ENCODE results near the gene SEMA5B. TPM values are rescaled to one million over a fixed set of nuclear protein-coding genes. Genes with fewer than 3 reads are reported as not detected.

The SEMA5B gene
- total and polyA plus RNA-seq, 2 experiments from 2014 or later, result 8.0 to 26.8 TPM

DNA sequence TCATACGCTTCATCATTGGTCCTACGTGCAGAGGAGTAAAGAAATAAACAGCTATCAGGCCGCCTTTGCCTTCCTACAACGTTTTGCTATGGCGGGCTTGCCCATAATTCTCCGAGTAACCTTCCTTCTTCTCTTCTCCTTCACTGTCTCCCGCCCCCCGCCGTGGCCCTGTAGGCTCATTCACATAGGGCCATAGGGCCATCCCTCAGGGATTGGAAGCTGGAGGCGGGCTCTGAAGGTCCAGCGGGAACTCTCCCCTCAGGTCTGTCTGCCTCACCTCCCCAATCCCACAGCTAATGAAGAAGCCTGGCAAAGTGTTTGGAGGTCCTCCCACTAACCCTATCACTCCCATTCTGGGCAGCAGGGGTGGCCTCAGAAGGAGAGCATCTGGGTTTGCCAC is 43.6 kb downstream of the SEMA5B start:
- H3K36me3 Mint-ChIP-seq (ENCODE audit: low read depth), result no peaks in the 10 kb centered on the region; the same call in 2 of the 3 replicates
- H3K9me2 ChIP-seq (ENCODE audit: insufficient read depth), result no peaks in the 10 kb centered on the region
- DNase-seq (ENCODE audit: low spot score) (peak; percentile 68), ATAC-seq (peak; percentile 41)
- peak overlapping the region; percentile 0; the same call in 1 of the 2 replicates for H3K27ac ChIP-seq (ENCODE audit: low read depth)
- H3K4me3 Mint-ChIP-seq, result no peak overlapping the region; the same call in 2 of the 3 replicates
- no peaks in the 10 kb centered on the region for H3K9me3 Mint-ChIP-seq
- H3K27me3 Mint-ChIP-seq (ENCODE audit: insufficient read depth, low read depth, poor library complexity), result peaks cover 20% of the 10 kb centered on the region
- H3K36me3 ChIP-seq (ENCODE audit: insufficient read depth), result no peaks in the 10 kb centered on the region
- H3K4me2 ChIP-seq, result peak overlapping the region; percentile 63; the same call in 1 of the 2 replicates
- peaks cover 75% of the 10 kb centered on the region for H3K4me1 ChIP-seq (ENCODE audit: insufficient read depth)
- no peaks in the 10 kb centered on the region for H3K79me2 ChIP-seq (replicated peaks; ENCODE audit: insufficient read depth)
- peak overlapping the region; percentile 58; the same call in 1 of the 2 replicates for H3K27ac Mint-ChIP-seq
- H2AFZ ChIP-seq, result no peak overlapping the region
- peaks cover 79% of the 10 kb centered on the region for H3K4me1 Mint-ChIP-seq
- no peaks in the 10 kb centered on the region for H4K20me1 ChIP-seq (replicated peaks; ENCODE audit: insufficient read depth)
- no peak overlapping the region for H3K4me3 ChIP-seq
- no peak for TF ChIP-seq CREB1 (CRISPR knock-in tag; IDR thresholded peaks at IDR 0.05; ENCODE audit: low read depth)
- TF ChIP-seq, protein P1, sequence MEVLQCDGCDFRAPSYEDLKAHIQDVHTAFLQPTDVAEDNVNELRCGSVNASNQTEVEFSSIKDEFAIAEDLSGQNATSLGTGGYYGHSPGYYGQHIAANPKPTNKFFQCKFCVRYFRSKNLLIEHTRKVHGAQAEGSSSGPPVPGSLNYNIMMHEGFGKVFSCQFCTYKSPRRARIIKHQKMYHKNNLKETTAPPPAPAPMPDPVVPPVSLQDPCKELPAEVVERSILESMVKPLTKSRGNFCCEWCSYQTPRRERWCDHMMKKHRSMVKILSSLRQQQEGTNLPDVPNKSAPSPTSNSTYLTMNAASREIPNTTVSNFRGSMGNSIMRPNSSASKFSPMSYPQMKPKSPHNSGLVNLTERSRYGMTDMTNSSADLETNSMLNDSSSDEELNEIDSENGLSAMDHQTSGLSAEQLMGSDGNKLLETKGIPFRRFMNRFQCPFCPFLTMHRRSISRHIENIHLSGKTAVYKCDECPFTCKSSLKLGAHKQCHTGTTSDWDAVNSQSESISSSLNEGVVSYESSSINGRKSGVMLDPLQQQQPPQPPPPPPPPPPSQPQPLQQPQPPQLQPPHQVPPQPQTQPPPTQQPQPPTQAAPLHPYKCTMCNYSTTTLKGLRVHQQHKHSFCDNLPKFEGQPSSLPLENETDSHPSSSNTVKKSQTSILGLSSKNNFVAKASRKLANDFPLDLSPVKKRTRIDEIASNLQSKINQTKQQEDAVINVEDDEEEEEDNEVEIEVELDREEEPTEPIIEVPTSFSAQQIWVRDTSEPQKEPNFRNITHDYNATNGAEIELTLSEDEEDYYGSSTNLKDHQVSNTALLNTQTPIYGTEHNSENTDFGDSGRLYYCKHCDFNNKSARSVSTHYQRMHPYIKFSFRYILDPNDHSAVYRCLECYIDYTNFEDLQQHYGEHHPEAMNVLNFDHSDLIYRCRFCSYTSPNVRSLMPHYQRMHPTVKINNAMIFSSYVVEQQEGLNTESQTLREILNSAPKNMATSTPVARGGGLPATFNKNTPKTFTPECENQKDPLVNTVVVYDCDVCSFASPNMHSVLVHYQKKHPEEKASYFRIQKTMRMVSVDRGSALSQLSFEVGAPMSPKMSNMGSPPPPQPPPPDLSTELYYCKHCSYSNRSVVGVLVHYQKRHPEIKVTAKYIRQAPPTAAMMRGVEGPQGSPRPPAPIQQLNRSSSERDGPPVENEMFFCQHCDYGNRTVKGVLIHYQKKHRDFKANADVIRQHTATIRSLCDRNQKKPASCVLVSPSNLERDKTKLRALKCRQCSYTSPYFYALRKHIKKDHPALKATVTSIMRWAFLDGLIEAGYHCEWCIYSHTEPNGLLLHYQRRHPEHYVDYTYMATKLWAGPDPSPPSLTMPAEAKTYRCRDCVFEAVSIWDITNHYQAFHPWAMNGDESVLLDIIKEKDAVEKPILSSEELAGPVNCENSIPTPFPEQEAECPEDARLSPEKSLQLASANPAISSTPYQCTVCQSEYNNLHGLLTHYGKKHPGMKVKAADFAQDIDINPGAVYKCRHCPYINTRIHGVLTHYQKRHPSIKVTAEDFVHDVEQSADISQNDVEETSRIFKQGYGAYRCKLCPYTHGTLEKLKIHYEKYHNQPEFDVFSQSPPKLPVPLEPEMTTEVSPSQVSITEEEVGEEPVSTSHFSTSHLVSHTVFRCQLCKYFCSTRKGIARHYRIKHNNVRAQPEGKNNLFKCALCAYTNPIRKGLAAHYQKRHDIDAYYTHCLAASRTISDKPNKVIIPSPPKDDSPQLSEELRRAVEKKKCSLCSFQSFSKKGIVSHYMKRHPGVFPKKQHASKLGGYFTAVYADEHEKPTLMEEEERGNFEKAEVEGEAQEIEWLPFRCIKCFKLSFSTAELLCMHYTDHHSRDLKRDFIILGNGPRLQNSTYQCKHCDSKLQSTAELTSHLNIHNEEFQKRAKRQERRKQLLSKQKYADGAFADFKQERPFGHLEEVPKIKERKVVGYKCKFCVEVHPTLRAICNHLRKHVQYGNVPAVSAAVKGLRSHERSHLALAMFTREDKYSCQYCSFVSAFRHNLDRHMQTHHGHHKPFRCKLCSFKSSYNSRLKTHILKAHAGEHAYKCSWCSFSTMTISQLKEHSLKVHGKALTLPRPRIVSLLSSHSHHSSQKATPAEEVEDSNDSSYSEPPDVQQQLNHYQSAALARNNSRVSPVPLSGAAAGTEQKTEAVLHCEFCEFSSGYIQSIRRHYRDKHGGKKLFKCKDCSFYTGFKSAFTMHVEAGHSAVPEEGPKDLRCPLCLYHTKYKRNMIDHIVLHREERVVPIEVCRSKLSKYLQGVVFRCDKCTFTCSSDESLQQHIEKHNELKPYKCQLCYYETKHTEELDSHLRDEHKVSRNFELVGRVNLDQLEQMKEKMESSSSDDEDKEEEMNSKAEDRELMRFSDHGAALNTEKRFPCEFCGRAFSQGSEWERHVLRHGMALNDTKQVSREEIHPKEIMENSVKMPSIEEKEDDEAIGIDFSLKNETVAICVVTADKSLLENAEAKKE (CRISPR knock-in tag; IDR thresholded peaks at IDR 0.05), result no peak
- TF ChIP-seq, protein P2, sequence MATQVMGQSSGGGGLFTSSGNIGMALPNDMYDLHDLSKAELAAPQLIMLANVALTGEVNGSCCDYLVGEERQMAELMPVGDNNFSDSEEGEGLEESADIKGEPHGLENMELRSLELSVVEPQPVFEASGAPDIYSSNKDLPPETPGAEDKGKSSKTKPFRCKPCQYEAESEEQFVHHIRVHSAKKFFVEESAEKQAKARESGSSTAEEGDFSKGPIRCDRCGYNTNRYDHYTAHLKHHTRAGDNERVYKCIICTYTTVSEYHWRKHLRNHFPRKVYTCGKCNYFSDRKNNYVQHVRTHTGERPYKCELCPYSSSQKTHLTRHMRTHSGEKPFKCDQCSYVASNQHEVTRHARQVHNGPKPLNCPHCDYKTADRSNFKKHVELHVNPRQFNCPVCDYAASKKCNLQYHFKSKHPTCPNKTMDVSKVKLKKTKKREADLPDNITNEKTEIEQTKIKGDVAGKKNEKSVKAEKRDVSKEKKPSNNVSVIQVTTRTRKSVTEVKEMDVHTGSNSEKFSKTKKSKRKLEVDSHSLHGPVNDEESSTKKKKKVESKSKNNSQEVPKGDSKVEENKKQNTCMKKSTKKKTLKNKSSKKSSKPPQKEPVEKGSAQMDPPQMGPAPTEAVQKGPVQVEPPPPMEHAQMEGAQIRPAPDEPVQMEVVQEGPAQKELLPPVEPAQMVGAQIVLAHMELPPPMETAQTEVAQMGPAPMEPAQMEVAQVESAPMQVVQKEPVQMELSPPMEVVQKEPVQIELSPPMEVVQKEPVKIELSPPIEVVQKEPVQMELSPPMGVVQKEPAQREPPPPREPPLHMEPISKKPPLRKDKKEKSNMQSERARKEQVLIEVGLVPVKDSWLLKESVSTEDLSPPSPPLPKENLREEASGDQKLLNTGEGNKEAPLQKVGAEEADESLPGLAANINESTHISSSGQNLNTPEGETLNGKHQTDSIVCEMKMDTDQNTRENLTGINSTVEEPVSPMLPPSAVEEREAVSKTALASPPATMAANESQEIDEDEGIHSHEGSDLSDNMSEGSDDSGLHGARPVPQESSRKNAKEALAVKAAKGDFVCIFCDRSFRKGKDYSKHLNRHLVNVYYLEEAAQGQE (IDR thresholded peaks at IDR 0.05; ENCODE audit: unreplicated experiment), result no peak
- TF ChIP-seq STAT1 (IDR thresholded peaks at IDR 0.05; ENCODE audit: unreplicated experiment), result no peak
- TF ChIP-seq, protein P3, sequence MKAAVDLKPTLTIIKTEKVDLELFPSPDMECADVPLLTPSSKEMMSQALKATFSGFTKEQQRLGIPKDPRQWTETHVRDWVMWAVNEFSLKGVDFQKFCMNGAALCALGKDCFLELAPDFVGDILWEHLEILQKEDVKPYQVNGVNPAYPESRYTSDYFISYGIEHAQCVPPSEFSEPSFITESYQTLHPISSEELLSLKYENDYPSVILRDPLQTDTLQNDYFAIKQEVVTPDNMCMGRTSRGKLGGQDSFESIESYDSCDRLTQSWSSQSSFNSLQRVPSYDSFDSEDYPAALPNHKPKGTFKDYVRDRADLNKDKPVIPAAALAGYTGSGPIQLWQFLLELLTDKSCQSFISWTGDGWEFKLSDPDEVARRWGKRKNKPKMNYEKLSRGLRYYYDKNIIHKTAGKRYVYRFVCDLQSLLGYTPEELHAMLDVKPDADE (IDR thresholded peaks at IDR 0.05), result no peak
- TF ChIP-seq, protein P4, sequence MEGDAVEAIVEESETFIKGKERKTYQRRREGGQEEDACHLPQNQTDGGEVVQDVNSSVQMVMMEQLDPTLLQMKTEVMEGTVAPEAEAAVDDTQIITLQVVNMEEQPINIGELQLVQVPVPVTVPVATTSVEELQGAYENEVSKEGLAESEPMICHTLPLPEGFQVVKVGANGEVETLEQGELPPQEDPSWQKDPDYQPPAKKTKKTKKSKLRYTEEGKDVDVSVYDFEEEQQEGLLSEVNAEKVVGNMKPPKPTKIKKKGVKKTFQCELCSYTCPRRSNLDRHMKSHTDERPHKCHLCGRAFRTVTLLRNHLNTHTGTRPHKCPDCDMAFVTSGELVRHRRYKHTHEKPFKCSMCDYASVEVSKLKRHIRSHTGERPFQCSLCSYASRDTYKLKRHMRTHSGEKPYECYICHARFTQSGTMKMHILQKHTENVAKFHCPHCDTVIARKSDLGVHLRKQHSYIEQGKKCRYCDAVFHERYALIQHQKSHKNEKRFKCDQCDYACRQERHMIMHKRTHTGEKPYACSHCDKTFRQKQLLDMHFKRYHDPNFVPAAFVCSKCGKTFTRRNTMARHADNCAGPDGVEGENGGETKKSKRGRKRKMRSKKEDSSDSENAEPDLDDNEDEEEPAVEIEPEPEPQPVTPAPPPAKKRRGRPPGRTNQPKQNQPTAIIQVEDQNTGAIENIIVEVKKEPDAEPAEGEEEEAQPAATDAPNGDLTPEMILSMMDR (conservative IDR thresholded peaks at IDR 0.05; ENCODE audit: low read depth in 2 of 2), result no peak
- TF ChIP-seq EZH2 (IDR thresholded peaks at IDR 0.05; ENCODE audit: low read depth, unreplicated experiment), result no peak
- TF ChIP-seq EZH2phosphoT487 (IDR thresholded peaks at IDR 0.05; ENCODE audit: unreplicated experiment), result no peak
- no peak for TF ChIP-seq ZNF331 (CRISPR knock-in tag; IDR thresholded peaks at IDR 0.05; ENCODE audit: low read depth)
- TF ChIP-seq JUNB (IDR thresholded peaks at IDR 0.05; ENCODE audit: unreplicated experiment), result no peak
- TF ChIP-seq POLR2AphosphoS5 (IDR thresholded peaks at IDR 0.05; ENCODE audit: low read depth), result no peak
- TF ChIP-seq ZNF114 (CRISPR knock-in tag; IDR thresholded peaks at IDR 0.05), result no peak
- TF ChIP-seq NANOG (IDR thresholded peaks at IDR 0.05; ENCODE audit: borderline replicate concordance), result no peak
- H3F3A ChIP-seq (replicated peaks; ENCODE audit: low read depth), result peaks cover 13% of the 10 kb centered on the region
- H3K27me3 ChIP-seq (ENCODE audit: insufficient read depth), result no peaks in the 10 kb centered on the region
